Measurements from ENCODE around the gene TBX1.

GRCh38 chr22:19714312-19715187 lies 46.0 kb upstream of the TBX1 start, which contains the start of gene SEPTIN5:
- no peak for TF ChIP-seq POLR2AphosphoS5 (IDR thresholded peaks at IDR 0.05; ENCODE audit: low read depth, low read length)
- no peak for TF ChIP-seq POLR2A (IDR thresholded peaks at IDR 0.05; ENCODE audit: borderline replicate concordance, extremely low read depth, insufficient read depth, insufficient read length)
- TF ChIP-seq EZH2 (IDR thresholded peaks at IDR 0.05) = no peak
- no peak for TF ChIP-seq MAX (IDR thresholded peaks at IDR 0.05)
- TF ChIP-seq CTCF (IDR thresholded peaks at IDR 0.05 in 2 of 3, conservative IDR thresholded peaks at IDR 0.05 in 1 of 3; ENCODE audit: borderline replicate concordance in 1 of 3, insufficient read depth in 1 of 3, low read depth in 2 of 3, low read length in 2 of 3) = no peak

Measured in HCT116 (cell line).